Stimulated activated CD8-positive, alpha-beta memory T cell treated with anti-CD3 and anti-CD28 coated beads, Interleukin-4, amount 100 ng/mL, for 48 hours (primary cell): Measurements from ENCODE around the gene NTMT2.

ENCODE experiments used
- DNase-seq: peaks from one replicate; pipeline ENCODE4 v3.0.0-alpha.2; 2020

NTMT2 gene

GRCh38 chr1:170214117-170215032 is 68.6 kb downstream of the NTMT2 start:
- no peak for DNase-seq

- no peak for DNase-seq
Observed at GRCh38 chr1:170215072-170215885, 69.5 kb downstream of the NTMT2 start.

- no peak for DNase-seq
Observed at GRCh38 chr1:170217517-170218256, 71.9 kb downstream of the NTMT2 start.

- no peak for DNase-seq
Observed at GRCh38 chr1:170218257-170218650, 72.5 kb downstream of the NTMT2 start.
